ACC112 (cell line): Measurements from ENCODE around the gene FATE1.

Source experiments
- H2AFZ ChIP-seq: fragments of 200-600 bp; sonication (generic); one replicate; pipeline ENCODE4 v1.6.0; 2017; ENCODE audit warnings: antibody characterized with exemption, low read length; ENCODE audit not compliant: unreplicated experiment
- H3K27ac ChIP-seq: fragments of 200-600 bp; sonication (generic); 2 replicates; pipeline ENCODE4 v1.5.1; 2014; ENCODE audit warnings: low read depth, mild to moderate bottlenecking, antibody characterized with exemption, low read length, moderate library complexity
- H3K27me3 ChIP-seq: fragments of 200-600 bp; sonication (generic); 2 replicates; pipeline ENCODE4 v1.6.1; 2014; ENCODE audit warnings: mild to moderate bottlenecking, antibody characterized with exemption, low read length, moderate library complexity, mixed read lengths; ENCODE audit not compliant: insufficient read depth
- H3K36me3 ChIP-seq: fragments of 200-600 bp; sonication (generic); 2 replicates; pipeline ENCODE4 v1.6.1; 2016; ENCODE audit warnings: mild to moderate bottlenecking, antibody characterized with exemption, low read length, moderate library complexity, mixed read lengths; ENCODE audit not compliant: insufficient read depth
- H3K4me1 ChIP-seq: fragments of 200-600 bp; sonication (generic); one replicate; pipeline ENCODE4 v1.6.1; 2016; ENCODE audit warnings: low read length, mixed read lengths; ENCODE audit not compliant: insufficient read depth, unreplicated experiment, control insufficient read depth
- H3K4me3 ChIP-seq: fragments of 200-600 bp; sonication (generic); 2 replicates; pipeline ENCODE4 v1.5.1; 2014; ENCODE audit warnings: mild to moderate bottlenecking, low read depth, low read length
- H3K79me2 ChIP-seq: fragments of 200-600 bp; sonication (generic); one replicate; pipeline ENCODE4 v1.6.0; 2016; ENCODE audit warnings: low read length; ENCODE audit not compliant: control insufficient read depth, unreplicated experiment, insufficient read depth

FATE1 gene, protein sequence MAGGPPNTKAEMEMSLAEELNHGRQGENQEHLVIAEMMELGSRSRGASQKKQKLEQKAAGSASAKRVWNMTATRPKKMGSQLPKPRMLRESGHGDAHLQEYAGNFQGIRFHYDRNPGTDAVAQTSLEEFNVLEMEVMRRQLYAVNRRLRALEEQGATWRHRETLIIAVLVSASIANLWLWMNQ

DNA sequence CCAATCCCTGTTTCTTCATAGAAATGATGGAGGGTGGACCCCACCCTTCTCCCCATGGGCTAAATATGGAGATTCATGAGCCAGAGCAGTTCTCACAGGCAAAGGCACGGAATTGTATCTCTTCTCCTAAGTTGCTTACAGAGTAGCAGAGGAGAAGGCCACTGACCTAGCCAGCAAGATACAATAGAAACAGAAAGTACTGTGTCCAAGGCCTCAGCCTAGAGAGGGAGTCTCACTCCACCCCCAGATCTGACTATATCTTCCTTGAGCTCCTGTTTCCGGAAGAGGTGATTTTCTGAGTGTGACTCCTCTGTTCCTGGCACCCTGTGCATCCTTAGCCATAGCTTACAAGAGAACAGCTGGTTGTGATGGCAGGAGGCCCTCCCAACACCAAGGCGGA lies at the start of gene FATE1:
TSS of gene FATE1 (plus strand) at position 284 of the 400 bp plus-strand sequence. CDS start at position 369, 85 bp downstream.
- Histone ChIP-seq H2AFZ (no peak within 1 kb of the TSS), H3K79me2 (no peaks in the 10 kb centered on the region), H3K4me1 (no peaks in the 10 kb centered on the region)

DNA sequence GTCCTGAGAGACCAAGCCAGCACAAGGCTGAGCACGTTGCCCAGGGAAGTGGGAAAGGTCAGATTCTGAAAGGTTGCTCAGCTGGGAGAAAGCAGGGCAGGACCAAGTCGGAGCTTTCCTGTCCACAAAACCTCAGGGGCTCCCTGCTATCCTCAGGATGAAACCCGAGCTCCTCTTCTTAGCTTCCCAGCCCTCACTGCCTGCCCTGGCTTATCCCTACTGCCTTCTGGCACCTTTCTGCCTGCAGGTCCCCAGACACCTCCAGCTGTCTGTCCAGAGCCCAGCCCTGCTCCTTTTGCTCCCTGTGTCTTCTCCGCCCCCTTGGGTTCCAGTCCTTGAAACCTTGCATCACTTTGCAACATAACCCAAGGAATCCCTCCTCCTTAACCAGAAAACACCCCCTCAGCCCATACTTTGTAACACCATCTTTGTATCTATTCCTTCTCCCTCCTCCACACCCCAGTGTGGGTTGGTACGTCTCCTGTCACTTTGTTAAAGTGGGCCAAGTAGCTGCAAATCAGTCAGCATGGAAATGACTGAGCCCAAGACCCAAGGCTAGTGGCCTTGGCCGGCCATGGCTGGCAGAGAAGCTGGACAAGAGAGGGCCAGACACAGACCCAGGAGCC lies 40.6 kb upstream of the FATE1 start:
- Histone ChIP-seq H3K36me3 (no peaks in the 10 kb centered on the region), H3K79me2 (no peaks in the 10 kb centered on the region), H3K4me1 (no peaks in the 10 kb centered on the region), H3K4me3 (no peak overlapping the region), H2AFZ (no peak overlapping the region), H3K27ac (no peak overlapping the region), H3K27me3 (no peaks in the 10 kb centered on the region)

More for the DNA sequence above, at the start of gene FATE1:
- Histone ChIP-seq H3K27me3 (no peaks in the 10 kb centered on the region), H3K36me3 (no peaks in the 10 kb centered on the region), H3K27ac (no peak within 1 kb of the TSS), H3K4me3 (no peak within 1 kb of the TSS)

DNA sequence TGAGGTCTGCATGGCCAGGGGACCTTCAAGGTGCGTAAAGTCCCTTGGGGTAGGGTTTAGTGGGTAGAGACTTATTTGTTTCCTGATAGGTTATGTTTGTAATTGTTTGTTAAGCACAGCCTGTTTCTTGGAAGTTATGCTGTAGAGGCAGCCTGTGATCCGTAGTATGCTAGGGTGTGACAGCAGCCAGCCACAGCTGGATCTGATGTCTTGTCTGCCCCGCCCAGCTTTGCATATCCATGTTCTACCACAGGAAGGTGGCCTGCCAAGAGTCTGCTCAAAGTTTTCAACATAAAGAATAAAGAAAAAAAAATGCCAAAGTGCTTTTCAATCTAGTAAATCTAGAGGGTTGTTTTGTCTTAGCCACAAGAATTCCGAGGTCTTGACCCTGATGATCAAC lies 39.6 kb upstream of the FATE1 start:
- Histone ChIP-seq H3K27me3 (no peaks in the 10 kb centered on the region), H3K79me2 (no peaks in the 10 kb centered on the region), H3K36me3 (no peaks in the 10 kb centered on the region), H3K4me3 (no peak overlapping the region), H3K4me1 (no peaks in the 10 kb centered on the region), H3K27ac (no peak overlapping the region), H2AFZ (no peak overlapping the region)

DNA sequence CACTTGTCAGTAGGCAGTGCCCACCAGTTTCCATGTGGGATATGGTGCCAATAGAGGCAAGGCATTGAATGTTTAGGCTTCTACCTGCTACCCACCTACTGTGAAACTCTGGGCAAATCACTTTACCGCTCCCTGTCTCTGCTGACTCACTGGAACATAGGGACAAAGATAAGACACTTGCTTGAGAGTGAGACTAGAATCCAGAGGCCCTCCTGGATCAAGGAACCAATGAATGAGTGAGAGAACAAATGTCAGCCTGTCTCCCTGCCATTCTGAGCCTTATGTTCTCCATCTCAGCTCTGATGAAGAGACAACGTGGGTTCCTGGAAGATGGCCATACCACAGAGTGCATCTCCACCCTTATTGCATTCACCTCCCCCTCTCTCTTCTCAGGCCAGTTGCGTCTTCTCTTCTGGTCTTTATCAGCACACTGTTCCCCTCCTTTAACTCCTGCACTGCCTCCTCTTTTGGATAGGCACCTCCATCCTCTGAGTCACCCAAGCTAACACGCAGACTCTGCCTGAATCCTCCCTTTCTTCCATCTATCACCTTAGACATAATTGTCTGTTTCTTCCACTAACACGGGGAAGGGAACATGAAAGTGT lies 35.9 kb upstream of the FATE1 start:
- Histone ChIP-seq H3K79me2 (no peaks in the 10 kb centered on the region), H3K4me3 (no peak overlapping the region), H3K4me1 (no peaks in the 10 kb centered on the region), H3K27ac (no peak overlapping the region), H2AFZ (no peak overlapping the region), H3K36me3 (no peaks in the 10 kb centered on the region), H3K27me3 (no peaks in the 10 kb centered on the region)

DNA sequence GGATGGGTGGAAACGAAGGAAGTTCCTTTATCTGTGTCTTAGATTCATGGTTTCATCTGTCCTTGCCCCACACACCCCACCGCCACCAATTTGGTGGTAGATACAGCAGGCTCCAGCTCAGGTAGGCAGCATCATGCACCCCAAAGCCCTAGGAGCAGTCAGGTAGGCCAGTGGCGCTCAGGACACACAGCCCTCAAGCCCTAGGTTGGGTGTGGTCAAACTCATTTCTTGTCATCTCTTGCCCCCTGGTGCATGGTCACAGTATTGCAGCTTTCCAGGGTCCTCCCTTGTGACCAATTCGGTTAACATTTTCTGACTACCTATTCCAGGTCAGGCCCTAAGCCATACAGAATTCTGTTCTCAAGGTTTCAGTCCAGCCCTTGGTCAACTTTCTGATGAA lies 35.0 kb upstream of the FATE1 start:
- no peaks in the 10 kb centered on the region for H3K36me3 ChIP-seq

DNA sequence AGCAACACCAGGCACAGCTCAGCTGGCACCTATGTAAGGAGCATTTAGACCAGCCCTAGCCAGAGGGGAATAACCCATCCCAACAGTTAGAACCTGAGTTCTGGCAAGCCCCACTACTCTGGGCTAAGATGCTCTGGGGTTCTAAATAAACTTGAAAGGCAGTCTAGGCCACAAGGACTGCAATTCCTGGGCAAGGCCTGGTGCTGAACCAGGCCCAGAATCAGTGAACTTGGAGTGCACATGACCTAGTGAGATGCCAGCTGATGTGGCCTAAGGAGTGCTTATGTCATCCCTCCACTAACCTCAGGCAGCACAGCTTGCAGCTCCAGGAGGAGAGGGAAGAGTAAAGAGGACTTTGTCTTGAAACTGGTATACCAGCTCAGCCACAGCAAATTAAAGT lies 28.2 kb upstream of the FATE1 start:
- Histone ChIP-seq H3K36me3 (no peaks in the 10 kb centered on the region), H3K4me1 (no peaks in the 10 kb centered on the region), H2AFZ (no peak overlapping the region), H3K79me2 (no peaks in the 10 kb centered on the region), H3K27ac (no peak overlapping the region), H3K27me3 (no peaks in the 10 kb centered on the region), H3K4me3 (no peak overlapping the region)

More for the DNA sequence above, 35.0 kb upstream of the FATE1 start:
- H3K27ac ChIP-seq: no peak overlapping the region
- no peak overlapping the region for H3K4me3 ChIP-seq
- no peaks in the 10 kb centered on the region for H3K27me3 ChIP-seq
- no peak overlapping the region for H2AFZ ChIP-seq
- no peaks in the 10 kb centered on the region for H3K4me1 ChIP-seq
- H3K79me2 ChIP-seq: no peaks in the 10 kb centered on the region

DNA sequence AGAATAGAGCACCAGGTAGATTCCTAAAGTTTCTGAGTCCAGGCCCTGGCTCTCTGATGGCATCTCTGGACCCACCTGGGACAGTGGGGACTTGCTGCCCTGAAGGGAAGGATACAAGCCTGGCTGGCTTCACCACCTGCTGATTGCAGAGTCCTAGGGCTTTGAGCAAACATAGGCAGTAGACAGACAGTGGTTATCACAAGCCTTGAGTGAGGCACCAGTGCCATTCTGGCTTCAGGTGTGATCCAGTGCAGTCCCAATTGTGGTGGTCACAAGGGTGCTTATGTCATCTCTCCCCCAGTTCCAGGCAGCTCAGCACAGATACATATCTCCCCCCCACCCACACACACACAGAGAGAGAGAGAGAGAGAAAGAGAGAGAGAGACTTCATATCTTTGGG lies 27.1 kb upstream of the FATE1 start:
- Histone ChIP-seq H3K27me3 (no peaks in the 10 kb centered on the region), H3K4me1 (no peaks in the 10 kb centered on the region), H2AFZ (no peak overlapping the region), H3K79me2 (no peaks in the 10 kb centered on the region), H3K4me3 (no peak overlapping the region), H3K27ac (no peak overlapping the region), H3K36me3 (no peaks in the 10 kb centered on the region)

DNA sequence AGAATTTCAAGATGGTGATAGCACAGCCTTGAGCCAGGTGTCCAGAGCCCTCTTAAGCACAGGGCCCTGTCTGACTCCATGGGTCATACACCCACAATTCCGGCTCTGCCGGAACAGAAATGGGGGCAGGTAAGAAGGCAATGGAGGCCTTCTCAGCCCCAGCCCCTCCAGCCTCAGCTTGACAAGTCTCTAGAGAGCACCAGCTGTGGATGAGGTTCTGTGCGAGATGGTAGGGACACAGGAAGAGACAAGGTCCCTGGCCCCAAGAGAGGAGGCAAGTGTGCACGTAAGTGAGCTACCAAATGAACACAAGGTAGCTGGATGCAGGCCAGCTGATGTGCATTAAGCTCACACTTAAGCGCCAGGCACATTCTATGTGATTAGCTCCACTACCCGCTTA lies 23.0 kb upstream of the FATE1 start:
- H3K79me2 ChIP-seq: no peaks in the 10 kb centered on the region
- H3K27ac ChIP-seq: no peak overlapping the region
- no peak overlapping the region for H2AFZ ChIP-seq
- 0 out of 2 replicates have a peak, but pooled peaks cover 4% of the 10 kb centered on the region for H3K27me3 ChIP-seq
- no peaks in the 10 kb centered on the region for H3K36me3 ChIP-seq
- H3K4me1 ChIP-seq: no peaks in the 10 kb centered on the region
- no peak overlapping the region for H3K4me3 ChIP-seq

DNA sequence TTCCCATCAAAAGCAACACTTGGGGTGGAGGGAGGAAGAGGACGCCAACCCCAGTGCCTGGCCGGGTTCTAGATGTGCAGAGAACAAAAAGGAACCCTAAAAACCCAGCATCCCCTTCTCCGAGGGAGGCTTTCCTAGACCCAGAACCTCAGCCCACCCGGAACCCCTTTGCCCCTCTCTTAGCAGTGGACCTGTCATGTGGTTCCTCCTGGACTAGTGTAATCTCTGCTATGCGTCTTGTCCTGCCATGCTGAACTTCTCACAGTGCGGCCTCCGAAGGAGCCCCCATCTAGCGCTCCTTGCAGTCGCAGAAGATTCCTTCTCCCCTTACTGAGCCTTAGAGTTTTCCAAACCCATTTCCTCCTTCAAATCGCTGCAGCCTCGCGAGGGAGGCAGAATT lies 21.7 kb upstream of the FATE1 start:
- Histone ChIP-seq H3K27me3 (0 out of 2 replicates have a peak, but pooled peaks cover 4% of the 10 kb centered on the region), H3K4me3 (no peak overlapping the region), H3K79me2 (no peaks in the 10 kb centered on the region)

DNA sequence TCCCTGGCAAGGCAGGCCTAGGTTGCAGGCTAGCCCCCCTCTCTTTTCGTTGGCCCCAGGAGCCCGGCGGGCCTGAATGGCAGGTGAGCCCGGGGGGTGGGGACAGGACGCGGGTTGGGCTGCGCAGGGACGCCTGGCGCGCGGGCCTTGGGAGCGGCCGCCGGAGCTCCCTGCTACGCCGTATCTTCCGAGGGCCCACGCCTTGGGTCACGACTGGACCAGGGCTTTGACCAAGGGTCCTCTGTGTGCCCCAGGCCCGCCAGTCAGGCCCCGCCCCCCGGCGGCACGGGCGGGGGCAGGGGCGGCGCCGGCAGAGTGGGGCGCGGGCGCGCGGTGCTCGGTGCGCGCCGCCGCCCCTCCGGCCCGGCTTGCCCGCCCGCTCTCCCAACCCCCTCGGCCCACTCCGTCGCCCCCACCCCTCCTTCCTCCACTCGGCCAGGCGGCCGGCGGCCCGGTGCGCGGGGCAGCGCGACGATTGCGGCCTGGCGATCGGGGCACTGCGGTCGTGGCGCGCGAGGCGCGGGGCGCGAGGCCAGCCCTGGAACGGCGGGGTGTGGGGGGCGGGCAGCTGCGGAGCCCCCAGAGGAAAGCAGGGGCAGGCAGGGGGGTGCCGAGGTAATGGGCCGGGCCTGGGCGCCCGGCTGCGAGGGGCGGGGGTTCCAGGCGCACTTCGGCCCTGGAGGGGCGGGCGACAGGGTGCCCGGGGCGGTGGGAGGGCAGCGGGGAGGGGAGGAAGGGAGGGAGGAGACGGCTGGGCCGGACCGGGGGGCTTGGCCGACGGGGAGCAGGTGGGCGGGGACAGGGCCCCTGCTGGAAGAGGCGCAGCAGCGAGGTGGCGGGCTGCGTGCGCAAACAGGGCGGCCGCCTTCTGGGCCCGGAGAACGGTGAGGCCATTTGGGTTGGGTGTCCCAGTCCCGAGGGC lies 20.9 kb upstream of the FATE1 start, which contains the start of gene PRRG3:
TSS of gene PRRG3 (plus strand) at position 798 of the 922 bp plus-strand sequence. CDS start 3,357 bp downstream, outside the sequence.
- Histone ChIP-seq H3K27me3 (0 out of 2 replicates have a peak, but pooled peaks cover 4% of the 10 kb centered on the region), H3K4me1 (no peaks in the 10 kb centered on the region), H3K79me2 (no peaks in the 10 kb centered on the region), H3K4me3 (no peak within 1 kb of the TSS), H2AFZ (no peak within 1 kb of the TSS), H3K36me3 (no peaks in the 10 kb centered on the region), H3K27ac (no peak within 1 kb of the TSS)

More for the DNA sequence above, 21.7 kb upstream of the FATE1 start:
- Histone ChIP-seq H2AFZ (no peak overlapping the region), H3K36me3 (no peaks in the 10 kb centered on the region), H3K27ac (no peak overlapping the region), H3K4me1 (no peaks in the 10 kb centered on the region)
